Caki2 (cell line): ENCODE data around the gene RBM3. TPM values are rescaled to one million over a fixed set of nuclear protein-coding genes. Genes with fewer than 3 reads are reported as not detected.
"Not testable (repeated sequence)": the region's sequence is repeated elsewhere in the genome, so short reads cannot be mapped to it uniquely, and the experiment has no call there.

Experiments used
- DNase-seq: peaks from one replicate; pipeline ENCODE4 v3.0.0-alpha.2; 2015; ENCODE audit warnings: low read depth
- in situ Hi-C: cut with HindIII; loops from 2 replicates; pipeline ENCODE4 v1.10.0; 2016; ENCODE audit warnings: low sequenced_read_pairs, low pct_unique_long_range_greater_than_20kb, mixed read lengths
- total RNA-seq: library from RNA; depleted of rRNA; stranded (reverse); fragments of >200 nt; shearing (Covaris generic); gene quantifications from 2 replicates; pipeline ENCODE4 v1.2.3, GENCODE V29; 2014; ENCODE audit warnings: low replicate concordance; rRNA removed

Gene RBM3
- total RNA-seq = 143 and 168 TPM in 2 replicates

DNA sequence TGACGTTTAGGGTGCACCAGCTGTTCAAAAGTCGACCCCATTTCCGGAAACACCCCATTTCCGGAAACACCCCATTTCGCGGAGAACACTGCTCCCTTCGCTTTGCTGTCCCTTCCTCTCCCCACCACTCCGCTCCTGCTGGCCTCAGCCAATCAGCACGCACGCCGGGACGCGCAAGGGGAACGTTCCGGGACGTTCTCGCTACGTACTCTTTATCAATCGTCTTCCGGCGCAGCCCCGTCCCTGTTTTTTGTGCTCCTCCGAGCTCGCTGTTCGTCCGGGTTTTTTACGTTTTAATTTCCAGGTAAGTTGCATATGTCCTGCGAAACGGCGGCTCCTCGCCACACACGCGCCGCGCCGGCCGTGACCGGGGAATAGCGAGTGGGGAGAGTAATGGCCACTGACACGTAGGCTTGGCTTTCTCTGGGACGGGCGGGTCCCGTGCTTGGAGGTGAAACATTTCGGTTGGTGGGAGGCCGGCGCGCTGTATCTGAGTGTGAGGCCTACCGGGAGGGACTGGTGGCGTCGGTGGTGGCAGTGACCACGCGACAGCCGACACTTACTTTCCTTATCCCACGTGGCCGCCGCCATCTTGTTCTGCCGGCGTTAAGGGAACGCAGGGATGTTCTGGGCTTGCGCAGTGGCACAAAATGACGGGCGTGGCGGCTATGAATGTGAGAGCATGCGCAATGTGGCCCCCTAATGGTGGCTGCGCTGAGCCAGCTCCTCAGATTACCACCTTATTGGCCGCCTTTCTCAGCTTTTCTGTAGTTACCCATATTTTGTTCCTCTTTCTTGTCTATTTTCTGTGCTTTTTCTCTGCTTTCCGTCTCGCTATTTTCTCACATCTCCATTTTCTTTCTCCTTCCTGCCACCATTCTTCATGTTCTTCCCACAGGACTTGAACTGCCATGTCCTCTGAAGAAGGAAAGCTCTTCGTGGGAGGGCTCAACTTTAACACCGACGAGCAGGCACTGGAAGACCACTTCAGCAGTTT, at the start of gene RBM3:
Gene RBM3, plus strand, starts transcription at position 215 of the 997 bp plus-strand sequence. Its CDS starts 697 bp downstream, at position 912.
- in situ Hi-C loops = no loop called here
- peak; percentile 90 for DNase-seq

DNA sequence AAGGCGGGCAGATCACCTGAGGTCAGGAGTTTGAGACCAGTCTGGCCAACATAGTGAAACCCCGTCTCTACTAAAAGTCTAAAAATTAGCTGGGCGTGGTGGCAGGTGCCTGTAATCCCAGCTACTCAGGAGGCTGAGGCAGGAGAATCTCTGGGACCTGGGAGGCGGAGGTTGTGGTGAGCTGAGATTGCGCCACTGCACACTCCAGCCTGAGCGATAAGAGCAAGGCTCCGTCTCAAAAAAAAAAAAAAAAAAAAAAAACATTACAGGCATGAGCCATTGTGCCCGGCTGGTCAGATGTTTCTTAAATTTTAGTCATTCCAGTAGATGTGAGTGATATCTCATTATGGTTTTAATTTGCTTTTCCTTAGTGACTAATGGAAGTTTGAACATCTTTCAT, 48.4 kb upstream of the RBM3 start:
- DNase-seq, in situ Hi-C loops: not testable (repeated sequence)

DNA sequence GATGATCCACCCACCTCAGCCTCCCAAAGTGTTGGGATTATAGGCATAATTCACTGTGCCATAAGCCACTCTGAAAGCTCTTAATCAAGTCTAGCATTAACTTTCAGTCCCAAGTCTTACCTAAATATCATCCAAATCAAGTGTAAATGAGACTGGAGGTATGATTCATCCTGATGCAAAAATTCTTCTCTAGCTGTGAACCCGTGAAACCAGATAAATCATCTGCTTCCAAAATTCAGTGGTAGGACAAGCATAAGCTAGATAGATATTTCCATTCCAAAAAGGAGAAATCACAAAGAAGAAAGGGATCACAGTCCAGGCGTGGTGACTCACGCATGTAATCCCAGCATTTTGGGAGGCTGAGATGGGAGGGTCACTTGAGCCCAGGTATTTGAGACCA, 43.5 kb upstream of the RBM3 start:
- DNase-seq = no peak
- in situ Hi-C loops = no loop called here

DNA sequence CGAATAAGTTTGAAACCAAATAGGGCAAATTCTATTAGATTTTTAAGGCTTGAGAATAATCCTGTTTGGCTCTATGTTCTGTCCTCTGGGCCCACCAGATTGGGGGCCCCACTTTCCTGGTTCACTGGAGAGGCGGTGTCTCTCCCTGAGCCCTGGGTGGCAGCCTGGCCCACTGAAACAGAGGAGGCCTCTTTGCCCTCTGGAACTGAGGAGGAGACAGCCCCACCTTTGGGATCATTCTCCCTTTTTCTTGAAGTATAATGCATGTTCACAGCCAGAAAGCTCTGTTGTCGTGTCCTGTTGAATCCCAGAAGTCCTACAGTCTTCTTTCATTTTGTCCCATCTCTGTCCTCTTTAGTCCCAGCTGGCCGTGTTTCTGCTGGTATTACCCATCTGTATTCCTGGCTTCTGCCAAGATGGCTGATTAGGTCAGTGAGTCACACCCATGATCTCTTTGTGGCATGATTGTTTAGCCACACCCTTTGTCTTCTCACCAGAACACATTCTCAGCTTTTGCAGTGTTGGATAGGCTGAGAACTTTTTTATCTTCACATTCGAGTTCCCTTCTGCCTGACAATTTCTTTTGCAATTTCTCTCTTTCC, 42.8 kb upstream of the RBM3 start:
- in situ Hi-C loops = no loop called here
- DNase-seq = peak; percentile 47

DNA sequence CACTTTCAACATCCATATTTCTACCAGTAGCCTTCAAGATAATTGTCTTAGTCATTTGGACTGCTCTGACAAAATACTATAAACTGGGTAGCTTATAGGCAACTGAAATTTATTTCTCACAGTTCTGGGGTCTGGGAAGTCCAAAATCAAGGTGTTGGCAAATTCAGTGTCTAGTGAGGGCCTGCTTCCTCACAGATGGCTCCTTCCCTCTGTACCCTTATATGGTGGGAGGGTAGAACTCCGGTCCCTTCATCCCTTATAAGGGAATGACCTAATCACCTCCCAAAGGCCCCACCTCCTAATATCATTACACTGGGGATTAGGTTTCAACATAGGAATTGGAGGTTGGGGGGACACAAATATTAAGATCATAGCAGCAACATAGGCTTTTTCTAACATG, 42.1 kb upstream of the RBM3 start:
- in situ Hi-C loops = no loop called here
- no peak for DNase-seq

DNA sequence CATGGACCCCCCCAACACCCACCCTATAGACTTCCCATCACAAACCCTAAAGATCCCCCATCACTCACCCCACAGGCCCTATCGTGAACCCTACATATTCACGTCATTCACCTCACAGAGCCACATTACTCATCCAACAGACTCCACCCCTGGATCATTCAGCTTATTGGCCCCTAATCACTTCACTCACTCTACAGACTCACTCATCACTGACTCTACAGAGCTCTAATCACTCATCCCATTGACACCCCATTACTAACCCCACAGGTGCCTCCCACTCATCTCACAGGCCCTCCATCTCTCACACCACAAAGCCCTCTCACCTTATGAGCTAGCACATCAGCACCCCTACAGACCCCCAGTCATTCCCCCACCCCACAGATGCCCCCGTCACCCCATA, 41.1 kb upstream of the RBM3 start:
- DNase-seq = no peak
- in situ Hi-C loops = no loop called here

DNA sequence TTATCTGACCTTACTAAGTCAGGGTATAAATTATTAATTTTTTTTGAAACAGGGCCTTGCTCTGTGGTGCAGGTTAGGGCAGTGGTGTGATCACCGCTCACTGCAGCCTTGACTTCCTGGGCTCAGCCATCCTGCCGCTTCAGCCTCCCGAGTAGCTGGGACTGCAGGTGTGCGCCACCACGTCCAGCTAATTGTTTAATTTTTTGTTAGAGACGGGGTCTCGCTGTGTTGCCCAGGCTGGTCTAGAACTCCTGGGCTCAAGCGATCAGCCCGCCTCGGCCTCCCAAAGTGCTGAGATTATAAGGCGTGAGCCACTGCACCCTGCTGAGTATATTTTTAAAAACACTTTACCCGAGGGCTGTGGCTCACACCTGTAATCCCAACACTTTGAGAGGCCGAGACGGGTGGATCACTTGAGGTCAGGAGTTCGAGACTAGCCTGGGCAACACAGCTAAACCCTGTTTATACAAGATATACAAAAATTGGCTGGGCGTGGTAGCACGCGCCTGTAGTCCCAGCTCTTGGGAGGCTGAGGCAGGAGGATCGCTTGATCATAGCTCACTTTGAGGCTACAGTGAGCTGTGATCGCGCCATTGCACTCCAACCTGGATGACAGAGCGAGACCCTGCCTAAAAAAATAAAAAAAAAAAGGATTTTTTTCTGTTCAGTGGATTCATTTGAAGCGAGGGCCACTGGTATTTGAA, 35.5 kb upstream of the RBM3 start:
- in situ Hi-C loops = no loop called here
- DNase-seq = no peak

DNA sequence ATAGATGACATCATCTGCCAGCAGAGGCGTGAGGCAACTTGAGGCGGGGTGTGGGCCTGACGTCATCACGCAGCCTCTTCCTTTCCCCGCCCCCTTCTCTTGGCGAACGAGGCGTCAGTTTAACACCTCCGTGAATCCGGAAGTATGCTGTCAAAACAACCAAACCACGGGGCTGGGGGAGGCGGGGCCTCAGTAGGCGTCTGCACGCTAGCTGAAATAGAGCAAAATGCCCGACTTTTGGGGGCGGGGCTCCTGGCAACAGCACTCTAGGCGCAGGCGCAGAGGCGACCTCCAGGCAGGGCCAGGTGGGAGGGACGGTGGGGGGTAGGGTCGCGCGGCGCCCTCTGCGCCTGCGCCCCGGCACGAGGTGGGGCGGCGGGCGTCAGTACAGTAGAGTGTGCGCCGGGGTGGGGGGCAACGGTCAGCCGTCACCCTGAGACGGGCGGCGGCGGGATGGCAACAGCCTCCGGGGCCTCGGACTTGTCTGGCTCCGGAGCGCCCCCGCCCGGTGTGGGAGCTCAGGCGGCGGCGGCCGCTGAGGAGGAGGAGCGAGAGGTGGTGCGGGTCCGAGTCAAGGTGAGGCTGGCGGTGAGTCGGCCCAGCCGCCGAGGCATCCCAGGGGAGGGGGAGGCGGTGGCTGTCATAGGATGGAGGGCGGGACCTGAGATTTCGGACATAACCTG, 34.8 kb upstream of the RBM3 start, which contains the start of gene TBC1D25:
Gene TBC1D25, plus strand, starts transcription at position 370 of the 683 bp plus-strand sequence. Its CDS starts 84 bp downstream, at position 454.
- in situ Hi-C loops = no loop called here
- DNase-seq = peak; percentile 96

DNA sequence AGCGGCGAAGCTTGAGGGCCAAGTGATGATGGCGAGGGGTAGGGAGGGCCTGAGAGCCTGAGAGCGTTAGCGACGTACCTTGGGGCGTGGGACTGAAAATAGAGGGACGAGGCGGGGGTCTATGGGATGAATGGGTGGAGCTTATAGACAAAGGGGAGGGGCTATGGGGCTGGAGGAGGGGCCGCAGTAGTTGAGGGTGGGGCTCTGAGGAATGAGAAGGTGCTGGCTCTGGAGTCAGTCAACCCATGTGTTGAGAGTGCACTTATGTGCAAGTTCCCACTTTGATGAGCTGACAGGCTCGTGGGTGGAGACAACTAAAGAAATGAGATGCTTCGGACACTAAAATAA, 34.3 kb upstream of the RBM3 start:
- in situ Hi-C loops = no loop called here
- DNase-seq = no peak

DNA sequence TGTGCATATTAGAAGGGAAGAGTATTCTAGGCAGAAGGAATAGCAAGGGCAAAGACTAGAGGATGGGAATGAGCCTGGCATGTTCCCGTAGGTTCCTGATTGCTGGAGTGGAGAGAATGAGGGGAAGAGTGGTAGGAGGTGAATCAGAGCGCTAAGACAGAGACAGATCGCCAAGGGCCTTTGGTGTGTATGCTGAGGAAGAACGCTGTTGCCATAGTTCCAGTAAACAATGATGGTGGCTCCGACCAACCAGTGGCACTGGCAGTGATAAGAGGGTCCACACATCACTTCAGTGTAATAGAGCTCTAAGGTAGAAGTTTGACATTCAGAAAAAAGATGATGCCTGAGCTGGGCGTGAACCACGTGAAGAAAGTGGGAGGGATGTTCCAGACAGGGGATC, 33.8 kb upstream of the RBM3 start:
- DNase-seq = peak; percentile 38
- in situ Hi-C loops = no loop called here

DNA sequence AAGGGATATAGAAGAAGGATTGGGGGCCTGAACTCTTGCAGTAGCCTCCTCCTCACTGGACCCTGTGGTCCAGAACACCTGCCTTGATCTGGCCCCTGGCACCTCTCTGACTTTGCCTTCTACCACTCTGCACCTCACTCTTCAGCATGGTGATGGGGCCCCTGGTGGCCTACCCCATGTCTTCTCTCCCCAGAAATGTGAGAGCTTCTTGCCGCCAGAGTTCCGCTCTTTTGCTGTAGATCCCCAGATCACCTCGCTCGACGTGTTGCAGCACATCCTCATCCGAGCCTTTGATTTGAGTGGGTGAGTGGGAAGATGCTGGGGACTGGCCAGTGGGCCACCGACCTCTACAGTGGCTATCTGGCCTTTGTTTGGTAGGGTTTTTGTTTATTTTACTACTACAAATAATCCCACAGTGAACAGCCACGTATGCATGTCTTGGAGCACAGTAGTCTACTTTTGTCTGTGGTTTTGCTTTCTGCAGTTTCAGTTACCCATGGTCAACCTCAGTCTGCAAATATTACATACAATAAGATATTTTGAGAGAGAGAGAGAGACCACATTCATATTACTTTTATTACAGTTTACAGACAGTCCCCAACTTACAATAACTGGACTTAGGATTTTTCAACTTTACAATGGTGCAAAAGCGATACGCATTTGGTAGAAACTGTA, 33.0 kb upstream of the RBM3 start:
- in situ Hi-C loops = no loop called here

DNA sequence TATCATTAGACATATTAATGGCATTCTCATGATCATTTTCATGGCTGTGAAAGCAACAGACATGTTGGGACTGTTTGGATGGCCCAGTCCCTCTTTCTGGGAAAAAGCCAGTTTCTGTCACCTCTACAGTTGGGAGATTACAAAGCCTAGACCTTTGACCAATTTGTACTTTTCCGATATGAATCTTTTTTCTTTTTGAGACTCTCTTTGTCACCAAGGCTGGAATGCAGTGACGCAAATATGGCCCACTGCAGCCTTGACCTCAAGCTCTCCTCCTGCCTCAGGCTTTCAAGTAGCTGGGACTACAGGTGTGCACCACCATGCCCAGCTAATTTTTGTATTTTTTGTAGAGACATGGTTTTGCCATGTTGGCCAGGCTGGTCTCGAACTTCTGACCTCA, 25.4 kb upstream of the RBM3 start:
- in situ Hi-C loops = no loop called here
- no peak for DNase-seq

More for the DNA sequence above, 33.0 kb upstream of the RBM3 start:
- no peak for DNase-seq

DNA sequence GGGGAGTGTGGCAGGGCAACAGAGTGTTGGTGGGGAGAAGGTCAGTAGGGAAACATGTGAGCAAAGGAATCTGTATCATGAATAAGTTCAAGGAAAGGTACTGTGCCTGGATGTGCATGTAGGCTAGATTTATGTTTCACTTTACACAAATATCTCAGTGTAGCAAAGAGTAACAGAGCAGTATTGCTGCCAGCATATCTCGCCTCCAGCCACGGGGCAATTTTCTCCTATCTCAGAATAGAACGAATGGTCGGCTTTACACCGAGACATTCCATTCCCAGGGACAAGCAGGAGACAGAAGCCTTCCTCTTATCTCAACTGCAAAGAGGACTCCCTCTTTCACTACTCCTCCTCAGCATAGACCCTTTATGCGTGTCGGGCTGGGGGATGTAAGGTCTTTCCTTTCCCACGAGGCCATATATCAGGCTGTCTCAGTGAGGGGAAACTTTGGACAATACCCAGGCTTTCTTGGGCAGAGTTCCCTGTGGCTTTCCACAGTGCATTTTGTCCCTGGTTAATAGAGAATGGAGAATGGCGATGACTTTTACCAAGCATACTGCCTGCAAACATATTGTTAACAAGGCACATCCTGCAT, 18.5 kb upstream of the RBM3 start:
- DNase-seq, in situ Hi-C loops: not testable (repeated sequence)

DNA sequence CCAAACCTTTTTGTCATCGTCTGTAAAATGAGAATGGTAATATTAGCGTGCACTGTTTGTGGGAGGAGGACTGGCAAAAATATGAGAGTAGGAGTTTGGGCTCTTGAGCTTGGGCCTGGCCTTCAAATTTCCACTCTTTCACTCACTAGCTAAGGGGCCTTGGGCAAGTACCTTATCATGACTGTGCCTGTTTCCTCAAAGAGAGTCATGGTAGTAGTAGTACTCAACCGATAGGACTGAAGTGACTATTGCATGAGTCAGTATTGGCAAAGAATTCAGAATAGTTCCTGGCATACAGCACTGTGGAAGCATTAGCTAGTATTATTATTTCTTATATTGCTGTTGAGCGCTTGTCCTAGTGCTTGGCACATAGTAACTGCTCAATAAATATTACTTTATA, 16.0 kb upstream of the RBM3 start:
- DNase-seq = no peak
- in situ Hi-C loops = no loop called here

DNA sequence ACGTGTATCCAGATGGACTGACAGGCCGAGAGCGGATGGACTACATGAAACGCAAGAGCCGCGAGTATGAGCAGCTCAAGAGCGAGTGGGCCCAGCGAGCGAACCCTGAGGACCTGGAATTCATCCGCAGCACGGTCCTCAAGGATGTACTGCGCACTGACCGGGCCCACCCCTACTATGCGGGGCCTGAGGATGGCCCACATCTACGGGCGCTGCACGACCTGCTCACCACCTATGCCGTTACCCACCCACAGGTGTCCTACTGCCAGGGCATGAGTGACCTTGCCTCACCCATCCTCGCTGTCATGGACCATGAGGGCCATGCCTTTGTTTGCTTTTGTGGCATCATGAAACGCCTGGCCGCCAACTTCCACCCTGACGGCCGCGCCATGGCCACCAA, 14.6 kb upstream of the RBM3 start:
- DNase-seq = no peak
- in situ Hi-C loops = no loop called here

DNA sequence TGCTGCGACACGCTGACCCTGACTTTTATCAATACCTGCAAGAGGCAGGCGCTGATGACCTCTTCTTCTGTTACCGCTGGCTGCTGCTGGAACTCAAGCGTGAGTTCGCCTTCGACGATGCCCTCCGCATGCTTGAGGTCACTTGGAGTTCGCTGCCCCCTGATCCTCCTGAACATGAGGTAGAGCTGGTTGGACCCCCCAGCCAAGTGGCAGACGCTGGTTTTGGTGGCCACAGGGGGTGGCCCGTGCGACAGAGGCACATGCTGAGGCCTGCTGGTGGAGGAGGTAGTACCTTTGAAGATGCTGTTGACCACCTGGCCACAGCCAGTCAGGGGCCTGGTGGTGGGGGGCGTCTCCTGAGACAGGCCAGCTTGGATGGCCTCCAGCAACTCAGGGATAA, 14.2 kb upstream of the RBM3 start:
- in situ Hi-C loops = no loop called here
- no peak for DNase-seq

DNA sequence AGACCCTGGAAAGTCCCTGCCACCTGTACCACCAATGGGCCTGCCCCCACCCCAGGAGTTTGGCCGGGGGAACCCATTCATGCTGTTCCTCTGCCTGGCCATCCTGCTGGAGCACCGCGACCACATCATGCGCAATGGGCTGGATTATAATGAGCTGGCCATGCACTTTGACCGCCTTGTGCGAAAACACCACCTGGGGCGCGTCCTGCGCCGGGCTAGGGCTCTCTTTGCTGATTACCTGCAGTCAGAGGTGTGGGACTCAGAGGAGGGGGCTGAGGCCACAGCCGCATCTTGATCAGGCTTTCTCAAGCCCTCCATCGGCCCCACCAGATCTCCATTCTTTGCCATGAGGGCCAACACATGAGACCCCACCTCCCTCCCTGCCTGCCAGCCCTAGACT, 13.6 kb upstream of the RBM3 start:
- no peak for DNase-seq
- in situ Hi-C loops = no loop called here
